CD4-positive, alpha-beta T cell treated with Interleukin-17A for 4 hours (primary cell): ENCODE results near the gene LRRC37A.
"Not testable (repeated sequence)": the region's sequence is repeated elsewhere in the genome, so short reads cannot be mapped to it uniquely, and the experiment has no call there.

Experiments used
- DNase-seq: peaks from one replicate; pipeline ENCODE4 v3.0.0-alpha.2; 2020; ENCODE audit warnings: mixed read lengths

LRRC37A gene

GRCh38 chr17:46294831-46295230 lies at the start of gene LRRC37A:
LRRC37A (plus strand) TSS chr17:46295131; CDS start chr17:46295134, 3 bp downstream.
- DNase-seq, result not testable (repeated sequence)

GRCh38 chr17:46249153-46249552 lies 45.8 kb upstream of the LRRC37A start:
- DNase-seq, result not testable (repeated sequence)

GRCh38 chr17:46252804-46253203 lies 42.1 kb upstream of the LRRC37A start:
- not testable (repeated sequence) for DNase-seq

GRCh38 chr17:46253722-46254121 lies 41.2 kb upstream of the LRRC37A start:
- DNase-seq, result peak; percentile 87

- not testable (repeated sequence) for DNase-seq
Observed at GRCh38 chr17:46254215-46254614, 40.7 kb upstream of the LRRC37A start.

GRCh38 chr17:46256369-46256768 lies 38.6 kb upstream of the LRRC37A start:
- DNase-seq, result not testable (repeated sequence)

GRCh38 chr17:46259845-46260661 lies 34.9 kb upstream of the LRRC37A start:
- peak; percentile 26 for DNase-seq

- no peak for DNase-seq
Observed at GRCh38 chr17:46262271-46262670, 32.7 kb upstream of the LRRC37A start.

GRCh38 chr17:46264456-46265198 lies 30.3 kb upstream of the LRRC37A start:
- peak; percentile 25 for DNase-seq

GRCh38 chr17:46266063-46266655 lies 28.8 kb upstream of the LRRC37A start:
- DNase-seq, result peak; percentile 28

- peak; percentile 91 for DNase-seq
Observed at GRCh38 chr17:46266656-46267544, 28.0 kb upstream of the LRRC37A start.

- DNase-seq, result no peak
Observed at GRCh38 chr17:46270032-46270431, 24.9 kb upstream of the LRRC37A start.

- DNase-seq, result no peak
Observed at GRCh38 chr17:46273541-46274236, 21.2 kb upstream of the LRRC37A start.

- DNase-seq, result no peak
Observed at GRCh38 chr17:46274238-46274637, 20.7 kb upstream of the LRRC37A start.

- not testable (repeated sequence) for DNase-seq
Observed at GRCh38 chr17:46276728-46277479, 18.0 kb upstream of the LRRC37A start.

GRCh38 chr17:46281336-46281735 lies 13.6 kb upstream of the LRRC37A start:
- DNase-seq, result not testable (repeated sequence)

GRCh38 chr17:46282635-46283034 lies 12.3 kb upstream of the LRRC37A start:
- not testable (repeated sequence) for DNase-seq

- DNase-seq, result peak; percentile 47
Observed at GRCh38 chr17:46284467-46284866, 10.5 kb upstream of the LRRC37A start.

GRCh38 chr17:46285500-46285899 lies 9.4 kb upstream of the LRRC37A start:
- DNase-seq, result not testable (repeated sequence)

- peak; percentile 86 for DNase-seq
Observed at GRCh38 chr17:46286764-46287221, 8.1 kb upstream of the LRRC37A start.

GRCh38 chr17:46287587-46287986 lies 7.3 kb upstream of the LRRC37A start:
- not testable (repeated sequence) for DNase-seq
